Measurements from ENCODE around the gene ZSCAN23.

ZSCAN23 gene

DNA sequence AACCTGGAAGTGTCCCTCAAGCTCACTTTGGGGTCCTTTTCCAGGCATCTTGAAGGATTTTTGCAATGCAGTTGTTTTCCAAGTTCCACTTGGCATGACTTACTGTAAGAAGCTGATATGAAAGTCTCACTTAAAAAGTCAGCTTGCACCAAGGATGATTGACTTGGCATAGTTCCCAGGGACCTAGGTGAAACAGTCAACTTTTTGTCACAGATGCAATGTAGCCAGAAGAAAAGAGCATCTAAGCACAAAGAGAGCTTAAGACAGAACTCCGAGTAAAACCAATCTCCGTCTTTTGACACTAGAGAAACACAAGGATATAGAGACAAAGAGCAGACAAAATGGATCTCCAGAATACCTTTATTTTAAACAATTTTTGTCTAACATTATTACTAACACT is 41.1 kb downstream of the ZSCAN23 start:
- H3K27ac ChIP-seq (ENCODE audit: low read length), result no peak overlapping the region
- H3K36me3 ChIP-seq (replicated peaks; ENCODE audit: low read depth, low read length), result peaks cover 12% of the 10 kb centered on the region
- H3K4me1 ChIP-seq (ENCODE audit: low read length), result peaks cover 21% of the 10 kb centered on the region
- no peaks in the 10 kb centered on the region for H4K20me1 ChIP-seq (ENCODE audit: insufficient read depth, low read length)
- no peaks in the 10 kb centered on the region for H3K9me3 ChIP-seq (ENCODE audit: insufficient read depth, low read length)
- H3K79me2 ChIP-seq (ENCODE audit: low read length), result peaks cover 23% of the 10 kb centered on the region
- no peaks in the 10 kb centered on the region for H3K27me3 ChIP-seq (ENCODE audit: low read depth, low read length)
- no peak for TF ChIP-seq EZH2phosphoT487 (IDR thresholded peaks at IDR 0.05; ENCODE audit: low read depth)
- TF ChIP-seq, protein P1, sequence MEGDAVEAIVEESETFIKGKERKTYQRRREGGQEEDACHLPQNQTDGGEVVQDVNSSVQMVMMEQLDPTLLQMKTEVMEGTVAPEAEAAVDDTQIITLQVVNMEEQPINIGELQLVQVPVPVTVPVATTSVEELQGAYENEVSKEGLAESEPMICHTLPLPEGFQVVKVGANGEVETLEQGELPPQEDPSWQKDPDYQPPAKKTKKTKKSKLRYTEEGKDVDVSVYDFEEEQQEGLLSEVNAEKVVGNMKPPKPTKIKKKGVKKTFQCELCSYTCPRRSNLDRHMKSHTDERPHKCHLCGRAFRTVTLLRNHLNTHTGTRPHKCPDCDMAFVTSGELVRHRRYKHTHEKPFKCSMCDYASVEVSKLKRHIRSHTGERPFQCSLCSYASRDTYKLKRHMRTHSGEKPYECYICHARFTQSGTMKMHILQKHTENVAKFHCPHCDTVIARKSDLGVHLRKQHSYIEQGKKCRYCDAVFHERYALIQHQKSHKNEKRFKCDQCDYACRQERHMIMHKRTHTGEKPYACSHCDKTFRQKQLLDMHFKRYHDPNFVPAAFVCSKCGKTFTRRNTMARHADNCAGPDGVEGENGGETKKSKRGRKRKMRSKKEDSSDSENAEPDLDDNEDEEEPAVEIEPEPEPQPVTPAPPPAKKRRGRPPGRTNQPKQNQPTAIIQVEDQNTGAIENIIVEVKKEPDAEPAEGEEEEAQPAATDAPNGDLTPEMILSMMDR (IDR thresholded peaks at IDR 0.05; ENCODE audit: low read depth, low read length), result no peak
- H2AFZ ChIP-seq (ENCODE audit: low read depth, low read length), result no peak overlapping the region
- H3K4me2 ChIP-seq (ENCODE audit: low read length), result no peak overlapping the region
- H3K4me3 ChIP-seq (ENCODE audit: low read length), result no peak overlapping the region
- H3K9ac ChIP-seq (ENCODE audit: low read length), result no peak overlapping the region

DNA sequence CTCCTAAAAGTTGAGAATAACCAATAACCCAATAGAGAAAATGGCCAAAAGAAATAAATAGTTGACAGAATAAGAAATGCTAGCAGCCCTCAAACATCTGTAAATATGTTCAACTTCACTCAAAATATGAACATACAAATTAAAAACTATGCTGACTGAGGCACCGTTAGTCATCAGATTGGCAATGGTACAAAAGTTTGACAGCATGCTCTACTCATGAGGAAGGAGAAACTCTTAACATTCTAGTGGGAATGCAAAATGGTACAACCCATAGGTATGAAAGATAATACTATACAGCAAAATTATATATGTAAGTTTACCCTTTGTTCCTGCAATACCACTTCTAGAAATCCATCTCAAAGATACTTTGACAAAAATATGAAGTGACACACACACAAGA is 42.1 kb downstream of the ZSCAN23 start:
- H3K9ac ChIP-seq (ENCODE audit: low read length), result no peak overlapping the region
- peaks cover 3% of the 10 kb centered on the region; the same call in 1 of the 2 replicates for H4K20me1 ChIP-seq (ENCODE audit: insufficient read depth, low read length)
- no peaks in the 10 kb centered on the region for H3K9me3 ChIP-seq (ENCODE audit: insufficient read depth, low read length)
- H2AFZ ChIP-seq (ENCODE audit: low read depth, low read length), result no peak overlapping the region
- H3K36me3 ChIP-seq (replicated peaks; ENCODE audit: low read depth, low read length), result peaks cover 17% of the 10 kb centered on the region
- peaks cover 22% of the 10 kb centered on the region for H3K4me1 ChIP-seq (ENCODE audit: low read length)
- no peak overlapping the region for H3K4me2 ChIP-seq (ENCODE audit: low read length)
- H3K27ac ChIP-seq (ENCODE audit: low read length), result no peak overlapping the region
- H3K27me3 ChIP-seq (ENCODE audit: low read depth, low read length), result no peaks in the 10 kb centered on the region
- TF ChIP-seq EZH2phosphoT487 (IDR thresholded peaks at IDR 0.05; ENCODE audit: low read depth), result no peak
- TF ChIP-seq, protein P1 (IDR thresholded peaks at IDR 0.05; ENCODE audit: low read depth, low read length), result no peak
- peaks cover 33% of the 10 kb centered on the region for H3K79me2 ChIP-seq (ENCODE audit: low read length)
- no peak overlapping the region for H3K4me3 ChIP-seq (ENCODE audit: low read length)

DNA sequence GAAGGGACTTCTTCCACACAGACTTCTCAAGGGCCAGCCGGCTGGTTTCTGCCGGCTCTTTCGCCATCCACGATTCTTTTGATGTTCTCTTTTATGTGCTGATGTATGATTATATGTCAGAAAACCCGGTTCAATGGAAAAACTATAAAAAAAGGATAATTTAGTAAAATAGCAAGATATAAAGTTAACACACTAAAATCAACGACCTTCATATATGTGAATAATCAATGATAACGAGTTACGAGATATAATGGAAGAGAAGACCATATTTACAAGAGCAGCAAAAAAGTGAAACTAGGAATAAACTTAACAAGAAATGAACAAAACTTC is 43.2 kb downstream of the ZSCAN23 start:
- H3K27ac ChIP-seq (ENCODE audit: low read length), result peak overlapping the region; percentile 82
- H2AFZ ChIP-seq (ENCODE audit: low read depth, low read length), result peak overlapping the region; percentile 89
- no peaks in the 10 kb centered on the region for H3K27me3 ChIP-seq (ENCODE audit: low read depth, low read length)
- no peaks in the 10 kb centered on the region for H3K9me3 ChIP-seq (ENCODE audit: insufficient read depth, low read length)
- H3K9ac ChIP-seq (ENCODE audit: low read length), result peak overlapping the region; percentile 99
- peaks cover 10% of the 10 kb centered on the region for H4K20me1 ChIP-seq (ENCODE audit: insufficient read depth, low read length)
- peaks cover 22% of the 10 kb centered on the region for H3K4me1 ChIP-seq (ENCODE audit: low read length)
- TF ChIP-seq EZH2phosphoT487 (IDR thresholded peaks at IDR 0.05; ENCODE audit: low read depth), result no peak
- TF ChIP-seq, protein P1 (IDR thresholded peaks at IDR 0.05; ENCODE audit: low read depth, low read length), result no peak
- peaks cover 17% of the 10 kb centered on the region for H3K36me3 ChIP-seq (replicated peaks; ENCODE audit: low read depth, low read length)
- peaks cover 44% of the 10 kb centered on the region for H3K79me2 ChIP-seq (ENCODE audit: low read length)
- peak overlapping the region; percentile 98 for H3K4me3 ChIP-seq (ENCODE audit: low read length)
- peak overlapping the region; percentile 73 for H3K4me2 ChIP-seq (ENCODE audit: low read length)

DNA sequence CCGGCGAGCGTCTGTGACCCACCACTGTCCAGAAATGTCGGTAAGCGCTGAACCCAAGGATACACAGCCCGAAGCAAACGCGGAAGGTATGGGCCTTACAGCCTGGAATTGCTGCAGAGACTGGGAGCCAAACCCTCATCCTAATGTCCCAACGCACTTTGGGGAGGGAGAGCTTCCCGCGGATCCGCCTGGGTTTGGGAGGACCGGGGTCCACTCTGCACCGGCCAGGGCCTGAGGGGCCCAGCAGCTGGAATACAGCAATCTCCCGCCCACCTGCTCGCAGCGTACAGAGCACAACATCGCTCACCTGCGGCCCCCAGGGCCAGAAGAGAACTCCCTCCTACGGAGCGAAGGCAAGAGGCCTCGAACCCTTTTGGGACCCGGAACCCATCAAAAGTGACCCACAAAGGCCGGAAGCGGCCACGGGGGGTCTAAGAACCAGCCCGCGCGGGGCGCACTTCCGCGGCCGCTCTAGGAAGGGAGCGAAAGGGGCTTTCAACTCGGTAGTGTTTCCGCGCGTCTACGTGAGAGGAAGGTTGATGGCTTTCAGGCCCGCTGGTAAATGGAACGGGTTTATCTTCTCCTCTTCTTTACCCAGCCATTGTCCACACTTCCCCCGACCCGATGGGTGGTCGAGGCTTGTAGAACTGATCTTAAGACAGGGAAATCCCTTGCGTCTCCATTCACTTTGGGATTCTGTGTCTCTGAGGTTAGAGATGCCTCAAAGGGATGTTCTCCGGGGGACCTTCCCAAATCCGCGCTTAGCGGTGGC is 43.8 kb downstream of the ZSCAN23 start, which contains the start of gene ZSCAN12:
Gene ZSCAN12, minus strand, starts transcription at position 398 of the 772 bp plus-strand sequence. CDS start 1,342 bp downstream, outside the sequence.
- peak within 1 kb of the TSS; percentile 82 for H3K27ac ChIP-seq (ENCODE audit: low read length)
- H3K4me1 ChIP-seq (ENCODE audit: low read length), result peaks cover 22% of the 10 kb centered on the region
- peaks cover 10% of the 10 kb centered on the region for H4K20me1 ChIP-seq (ENCODE audit: insufficient read depth, low read length)
- H3K79me2 ChIP-seq (ENCODE audit: low read length), result peaks cover 49% of the 10 kb centered on the region
- H3K4me2 ChIP-seq (ENCODE audit: low read length), result peak within 1 kb of the TSS; percentile 73
- H3K36me3 ChIP-seq (replicated peaks; ENCODE audit: low read depth, low read length), result peaks cover 19% of the 10 kb centered on the region
- peak within 1 kb of the TSS; percentile 91 for H2AFZ ChIP-seq (ENCODE audit: low read depth, low read length)
- H3K9ac ChIP-seq (ENCODE audit: low read length), result peak within 1 kb of the TSS; percentile 99
- H3K4me3 ChIP-seq (ENCODE audit: low read length), result peak within 1 kb of the TSS; percentile 98
- no peaks in the 10 kb centered on the region for H3K27me3 ChIP-seq (ENCODE audit: low read depth, low read length)
- no peaks in the 10 kb centered on the region for H3K9me3 ChIP-seq (ENCODE audit: insufficient read depth, low read length)
- no peak for TF ChIP-seq EZH2phosphoT487 (IDR thresholded peaks at IDR 0.05; ENCODE audit: low read depth)
- TF ChIP-seq, protein P1 (IDR thresholded peaks at IDR 0.05; ENCODE audit: low read depth, low read length), result peak; percentile 45
